GM21619 (cell line): ENCODE measurements around the gene SARNP.

ENCODE experiments used
- ATAC-seq: cut with Tn5 transposase; IDR thresholded peaks from one replicate; pipeline ENCODE4 v1.9.1; 2021; ENCODE audit not compliant: unreplicated experiment

SARNP gene

GRCh38 chr12:55743406-55744339 lies 73.9 kb downstream of the SARNP start:
- peak; percentile 42 for ATAC-seq

DNA sequence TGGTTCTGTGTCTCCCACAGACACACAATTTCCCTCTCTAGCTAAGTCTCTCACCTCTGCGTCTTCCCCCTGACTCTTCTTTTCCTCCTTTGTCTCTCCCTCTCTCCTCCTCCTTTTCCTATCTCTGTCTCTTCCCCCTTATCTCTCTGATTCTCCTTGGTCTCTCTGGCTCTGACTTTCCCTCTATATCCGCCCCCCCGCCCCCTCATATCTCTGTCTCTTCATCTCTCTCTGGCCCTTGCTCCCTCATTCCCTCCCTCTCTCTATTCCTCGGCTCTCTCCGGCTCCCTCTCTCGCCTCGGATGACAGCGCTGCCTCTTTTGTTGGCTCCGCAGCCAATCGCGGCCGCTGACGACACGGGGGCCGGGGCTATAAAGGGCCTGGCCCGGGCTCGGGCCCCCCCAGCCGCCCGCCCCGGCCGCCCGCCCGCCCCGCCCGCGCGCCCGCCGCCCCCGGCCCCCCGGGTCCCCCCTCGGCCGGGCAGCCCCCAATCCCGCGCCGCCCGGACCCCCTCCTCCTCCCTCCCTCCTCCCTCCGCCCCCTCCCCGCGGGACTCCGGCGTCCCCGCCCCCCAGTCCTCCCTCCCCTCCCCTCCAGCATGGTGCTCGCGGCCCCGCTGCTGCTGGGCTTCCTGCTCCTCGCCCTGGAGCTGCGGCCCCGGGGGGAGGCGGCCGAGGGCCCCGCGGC lies 74.7 kb downstream of the SARNP start, which contains the start of gene GDF11:
GDF11 (plus strand) TSS at position 404 of the 687 bp plus-strand sequence; CDS start at position 599, 195 bp downstream.
- peak; percentile 16 for ATAC-seq

GRCh38 chr12:55741931-55742680 lies 75.4 kb downstream of the SARNP start:
- ATAC-seq, result no peak

- no peak for ATAC-seq
Measured at GRCh38 chr12:55739025-55739378, 78.5 kb downstream of the SARNP start.

DNA sequence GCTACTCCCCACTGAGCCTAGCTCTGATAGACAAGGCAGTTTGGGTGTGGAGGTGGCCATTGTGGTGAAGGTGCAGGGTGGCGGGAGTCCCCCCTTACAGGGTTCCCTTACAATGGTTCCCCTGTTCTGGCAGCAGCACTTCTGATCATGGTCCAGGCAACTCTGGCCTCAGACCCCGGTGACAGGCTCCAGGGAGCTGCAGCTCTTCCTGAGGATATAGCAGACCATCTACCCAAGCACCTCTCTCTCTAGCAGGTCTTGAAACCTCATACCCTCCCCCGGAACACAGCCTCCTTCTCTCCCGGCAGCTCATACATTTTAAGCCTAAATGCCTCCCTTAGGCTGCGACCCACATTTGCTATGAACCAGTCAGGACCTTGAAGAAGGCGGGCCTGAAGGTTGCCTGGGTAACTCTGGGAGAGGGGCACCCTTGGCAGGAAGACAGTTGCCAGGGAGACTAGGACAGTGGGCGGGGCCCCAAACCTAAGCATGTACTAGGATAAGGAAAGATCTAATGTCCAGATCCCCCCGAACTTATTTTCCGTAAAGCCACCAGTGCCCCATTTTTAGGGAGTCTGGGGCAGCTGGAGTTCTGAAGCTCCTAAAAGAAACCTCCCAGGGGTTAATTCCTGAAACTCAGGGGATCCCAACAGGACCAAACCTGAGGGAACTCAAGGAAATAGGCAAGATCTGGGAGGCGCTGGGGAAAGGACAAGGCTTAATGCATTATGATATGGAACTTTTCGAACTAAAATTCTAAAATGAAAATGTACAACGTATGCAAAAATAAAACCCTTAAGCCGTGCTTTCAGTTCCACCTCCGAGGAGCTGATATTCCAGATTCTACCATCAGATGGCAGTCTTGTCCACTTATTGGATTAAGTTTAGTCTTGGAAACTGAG lies 79.2 kb downstream of the SARNP start:
- ATAC-seq, result peak; percentile 90

DNA sequence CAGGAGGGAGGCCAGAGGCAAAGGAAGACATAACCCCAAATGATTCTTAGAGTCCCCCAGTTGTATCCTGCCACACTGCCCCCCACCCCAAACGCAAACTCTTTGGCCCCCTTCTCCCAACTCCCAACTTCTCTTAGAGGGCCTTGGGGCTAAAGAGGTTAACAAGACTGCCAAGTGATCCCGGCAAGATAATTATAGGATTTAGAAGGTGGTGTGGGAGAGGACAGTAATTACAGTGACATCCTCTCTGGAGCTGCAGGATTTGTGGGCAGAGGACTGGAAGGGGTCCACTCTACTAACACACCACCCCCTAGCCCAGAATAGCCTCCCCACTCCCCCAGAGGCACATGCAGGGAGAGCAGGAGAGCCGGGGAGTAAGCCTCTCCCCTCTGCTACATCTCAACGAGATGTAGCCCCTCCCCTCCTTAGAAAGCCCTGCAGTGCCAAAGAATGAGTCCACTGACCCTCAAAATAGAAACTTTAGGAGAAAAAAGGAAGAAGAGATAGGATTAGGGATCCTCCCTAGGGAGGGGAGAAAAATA lies 79.9 kb downstream of the SARNP start:
- no peak for ATAC-seq

DNA sequence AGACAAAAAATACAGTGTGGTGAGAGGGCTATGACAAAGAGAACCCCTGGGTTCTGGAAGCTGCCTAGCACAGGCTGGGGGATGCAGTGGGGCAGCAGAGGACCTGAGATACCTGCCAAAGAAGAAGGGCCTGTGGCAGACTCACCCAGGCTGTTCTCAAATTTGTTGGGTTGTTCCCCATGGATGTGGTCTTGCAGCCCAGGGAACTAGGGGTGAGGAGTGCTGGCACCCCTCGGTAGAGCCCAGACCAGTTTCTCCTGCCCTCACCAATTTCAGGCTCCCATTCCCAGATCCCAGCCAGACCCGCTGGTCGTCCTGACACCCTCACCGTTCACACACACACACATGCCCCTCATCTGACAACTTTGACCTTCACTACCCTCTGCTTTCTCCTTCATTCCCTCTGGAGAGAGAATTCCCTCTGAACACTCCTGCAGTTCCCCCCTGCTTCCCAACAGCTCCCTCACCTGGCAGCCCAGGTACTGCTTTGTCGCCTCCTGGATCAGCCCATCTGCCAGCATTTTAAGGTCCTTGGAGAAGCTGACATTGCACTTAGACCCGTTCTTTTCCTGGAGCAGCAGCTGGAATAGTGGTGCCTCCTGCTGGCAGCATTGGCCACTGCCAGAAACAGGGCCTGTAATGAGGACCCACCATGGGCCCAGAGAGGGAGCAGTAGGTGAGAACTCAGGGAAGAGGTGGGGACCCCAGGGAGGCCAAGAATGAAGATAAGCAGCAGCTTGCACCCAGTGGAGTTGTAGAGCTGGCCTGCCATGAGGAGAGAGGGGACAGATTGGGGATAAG lies 80.5 kb downstream of the SARNP start:
- ATAC-seq, result peak; percentile 36

DNA sequence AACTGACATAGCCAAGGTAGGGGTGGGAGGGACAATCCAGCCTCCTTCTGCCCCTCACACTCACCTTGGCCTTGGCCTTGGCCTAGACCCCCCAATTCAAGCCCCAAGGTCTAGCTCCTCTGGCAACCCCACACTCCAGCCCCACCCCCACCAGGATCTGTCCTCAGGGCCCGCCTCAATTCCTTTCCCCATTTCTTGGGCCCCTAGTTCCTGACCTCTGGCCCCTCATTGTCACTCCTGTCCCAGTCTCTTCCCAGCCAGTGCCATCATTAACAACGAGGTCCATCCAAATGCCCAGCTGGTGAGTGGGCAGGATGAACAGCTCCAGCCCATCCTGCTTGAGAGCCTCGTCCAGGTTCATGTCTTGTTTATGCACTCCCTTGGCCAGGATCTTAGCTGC lies 81.4 kb downstream of the SARNP start:
- no peak for ATAC-seq

DNA sequence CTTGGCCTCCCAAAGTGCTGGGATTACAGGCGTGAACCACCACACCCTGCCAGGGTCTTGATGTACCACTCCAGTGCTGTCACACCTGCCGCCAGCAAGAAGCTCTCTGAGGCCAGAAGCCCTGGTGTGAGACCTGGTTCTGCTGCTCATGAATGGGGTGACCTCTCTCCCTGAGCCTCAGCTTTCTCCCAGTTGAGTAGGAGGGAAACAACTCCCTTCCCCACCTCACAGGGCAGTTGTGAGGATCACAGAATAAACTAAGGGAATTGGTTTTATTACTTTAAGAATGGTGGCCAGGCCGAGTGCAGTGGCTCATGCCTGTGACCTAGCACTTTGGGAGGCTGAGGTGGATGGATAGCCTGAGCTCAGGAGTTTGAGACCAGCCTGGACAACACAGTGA lies 82.9 kb downstream of the SARNP start:
- no peak for ATAC-seq

- ATAC-seq, result no peak
Measured at GRCh38 chr12:55733858-55734257, 83.7 kb downstream of the SARNP start.

DNA sequence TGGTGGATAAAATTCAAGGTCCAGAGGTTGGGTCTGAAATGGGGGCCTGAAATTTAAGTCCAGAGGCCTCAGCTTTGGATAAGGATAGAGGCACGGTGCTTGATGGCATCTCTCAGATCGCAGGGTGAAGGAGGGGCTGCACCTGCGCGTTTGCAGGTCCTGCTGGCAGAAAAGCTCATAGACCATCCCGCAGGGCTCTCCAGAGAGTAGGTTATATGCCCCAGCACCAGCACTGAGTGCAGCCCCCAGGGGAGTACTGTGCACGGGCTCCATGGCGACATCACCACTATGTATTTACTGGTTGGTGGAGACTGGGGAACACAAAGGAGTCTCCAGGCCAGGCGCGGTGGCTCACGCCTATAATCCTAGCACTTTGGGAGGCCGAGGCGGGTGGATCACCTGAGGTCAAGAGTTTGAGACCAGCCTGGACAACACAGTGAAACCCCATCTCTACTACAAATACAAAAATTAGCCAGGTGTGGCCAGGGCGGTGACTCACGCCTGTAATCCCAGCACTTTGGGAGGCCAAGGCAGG lies 84.4 kb downstream of the SARNP start:
- no peak for ATAC-seq

DNA sequence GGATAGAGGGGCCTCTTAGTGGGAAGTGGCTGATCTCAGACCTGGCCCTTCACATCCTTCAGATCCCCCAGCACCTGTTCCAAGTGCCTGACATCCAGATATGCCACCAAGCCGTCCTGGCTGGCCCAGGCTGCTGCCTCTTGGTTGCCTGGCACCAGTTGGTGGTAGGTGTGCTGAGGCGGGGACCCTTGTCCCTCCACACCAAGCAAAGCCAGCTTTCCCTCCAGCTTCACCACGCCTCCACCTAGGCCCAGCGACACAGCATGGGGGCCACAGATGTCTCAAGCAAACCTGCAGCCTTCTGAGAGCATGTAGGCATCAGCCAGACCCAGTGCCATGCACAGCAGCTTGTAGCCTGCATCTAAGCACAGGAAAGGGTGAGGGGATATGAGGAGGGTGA lies 85.2 kb downstream of the SARNP start:
- ATAC-seq, result no peak

- ATAC-seq, result peak; percentile 41
Measured at GRCh38 chr12:55729819-55730818, 87.4 kb downstream of the SARNP start.

GRCh38 chr12:55728939-55729818 lies 88.3 kb downstream of the SARNP start, which contains the start of gene CD63:
Gene CD63 (minus strand): TSS chr12:55729009. CDS start chr12:55728341, 668 bp downstream.
- peak; percentile 56 for ATAC-seq

GRCh38 chr12:55728186-55728938 lies 89.2 kb downstream of the SARNP start:
- peak; percentile 6 for ATAC-seq

- ATAC-seq, result no peak
Measured at GRCh38 chr12:55727643-55728185, 89.8 kb downstream of the SARNP start.
